ENCODE data around the gene HERPUD1. TPM values are rescaled to one million over a fixed set of nuclear protein-coding genes. Genes with fewer than 3 reads are reported as not detected.

The HERPUD1 gene
- total and polyA plus RNA-seq, 2 of the 8 experiments (the other 6 are each of a cell fraction or from before 2014, with no cell fraction given), result 23.3 to 34.7 TPM

DNA sequence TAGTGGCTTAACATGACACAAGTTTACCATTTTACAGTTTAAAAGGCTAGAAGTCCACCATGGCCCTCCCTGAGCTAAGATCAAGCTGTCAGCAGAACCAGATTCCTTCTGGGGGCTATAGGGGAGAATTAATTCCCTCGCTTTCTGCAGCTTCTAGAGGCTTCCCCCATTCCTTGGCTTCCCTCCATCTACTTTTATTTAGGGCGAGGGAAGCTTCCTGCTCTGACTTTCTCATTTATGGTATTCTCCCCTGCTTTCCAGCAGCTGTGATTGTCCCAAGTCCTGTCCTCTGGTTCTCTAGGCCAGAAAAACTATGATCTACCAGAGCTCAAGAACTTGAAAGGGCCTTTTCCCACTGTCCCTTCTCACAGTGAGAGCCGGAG lies 34.1 kb downstream of the HERPUD1 start:
- Histone ChIP-seq H2BK12ac (ENCODE audit: low read depth, low read length) (no peak overlapping the region), H3K36me3 (ENCODE audit: control insufficient read depth in 2 of 4, insufficient read depth in 4 of 4, low read length in 3 of 4) (no peaks in the 10 kb centered on the region), H3K23me2 (ENCODE audit: low read depth, low read length) (no peaks in the 10 kb centered on the region), H3K56ac (replicated peaks; ENCODE audit: insufficient read length, low read depth, low read length) (no peak overlapping the region), H3K9me3 (ENCODE audit: insufficient read depth in 2 of 2, low read depth in 1 of 2, low read length in 1 of 2) (no peaks in the 10 kb centered on the region), H3K4me1 (replicated peaks in 1 of 4; ENCODE audit: control insufficient read depth in 3 of 4, insufficient read depth in 4 of 4, low read length in 3 of 4) (peaks cover 0 to 2% (median 1%) of the 10 kb centered on the region in 4 experiments; a peak in 4 of 7 replicates), H3K4me3 (ENCODE audit: extremely low read depth in 1 of 4, insufficient read depth in 2 of 4, low read depth in 3 of 4, low read length in 4 of 4) (no peak overlapping the region), H3K4ac (replicated peaks; ENCODE audit: insufficient read length, low read depth, low read length) (no peak overlapping the region), H4K8ac (ENCODE audit: extremely low read depth, insufficient read depth, low read length) (no peak overlapping the region), H3K79me2 (ENCODE audit: control insufficient read depth in 1 of 2, insufficient read depth in 2 of 2, low read length in 2 of 2) (no peaks in the 10 kb centered on the region), H2BK20ac (ENCODE audit: low read length) (no peak overlapping the region), H3K23ac (ENCODE audit: insufficient read length) (no peak overlapping the region), H3K79me1 (ENCODE audit: low read depth, low read length) (no peaks in the 10 kb centered on the region), H3K9ac (replicated peaks in 1 of 4; ENCODE audit: extremely low read depth in 1 of 4, low read depth in 3 of 4, low read length in 3 of 4) (no peak overlapping the region), H2BK120ac (replicated peaks; ENCODE audit: low read depth, low read length) (no peak overlapping the region), H4K91ac (replicated peaks; ENCODE audit: insufficient read length, low read length) (no peak overlapping the region), H2AK5ac (ENCODE audit: low read depth, low read length) (no peak overlapping the region), H4K5ac (ENCODE audit: insufficient read length, low read depth, low read length) (no peak overlapping the region), H2BK15ac (ENCODE audit: low read length) (no peak overlapping the region), H4K20me1 (replicated peaks in 1 of 2; ENCODE audit: control insufficient read depth in 1 of 2, insufficient read depth in 2 of 2, low read length in 2 of 2) (no peaks in the 10 kb centered on the region), H3K27me3 (replicated peaks in 1 of 4; ENCODE audit: control insufficient read depth in 3 of 4, extremely low read depth in 1 of 4, insufficient read depth in 3 of 4, low read length in 3 of 4) (no peaks in the 10 kb centered on the region; a peak in 1 of 7 replicates), H2AFZ (ENCODE audit: low read length) (no peak overlapping the region), H3K14ac (ENCODE audit: insufficient read length) (no peak overlapping the region), H3K4me2 (ENCODE audit: insufficient read depth in 1 of 2, low read depth in 2 of 2, low read length in 2 of 2) (no peak overlapping the region), H3K18ac (ENCODE audit: extremely low read depth, low read length) (no peak overlapping the region), H2BK5ac (ENCODE audit: low read depth, low read length) (no peak overlapping the region), H3K27ac (ENCODE audit: low read depth, low read length) (no peak overlapping the region)
- no peak for DNase-seq (ENCODE audit: low read depth in 1 of 2, low spot score in 2 of 2)
- CTCF ChIA-PET (ENCODE audit: partially characterized antibody), result interaction anchor here (0.7 to 8.2 kb wide), 19 partner anchors 11 to 203 kb away, joined by 3 to 75 read pairs (median 5); partner anchors contain the start of gene NLRC5
- FAIRE-seq, result no peak
- POLR2A ChIA-PET (ENCODE audit: partially characterized antibody), result interaction anchor here (0.6 kb wide), 1 partner anchor 32 kb away, joined by 3 read pairs; no protein-coding TSS in a partner anchor
- 81% methylated on average over 3 of the region's 3 CpGs; no CpG with 5 or more reads in 1 of the 2 experiments for WGBS, 2 experiments (ENCODE audit: extremely low coverage in 1 of 2, insufficient coverage in 1 of 2, insufficient read length in 1 of 2, insufficient replicate concordance in 2 of 2, low coverage in 1 of 2, low lambda C conversion rate in 2 of 2, missing lambda C conversion rate in 1 of 2)
- TF ChIP-seq SP1 (IDR thresholded peaks at IDR 0.05; ENCODE audit: low read depth, low read length) (no peak), TAF1 (IDR thresholded peaks at IDR 0.05; ENCODE audit: low read depth, low read length) (no peak), YY1 (IDR thresholded peaks at IDR 0.05; ENCODE audit: low read depth, low read length) (no peak), CBX8 (IDR thresholded peaks at IDR 0.05; ENCODE audit: borderline replicate concordance, low read depth, low read length) (no peak), KDM1A (IDR thresholded peaks at IDR 0.05; ENCODE audit: borderline replicate concordance, low read length) (no peak), RXRA (IDR thresholded peaks at IDR 0.05; ENCODE audit: insufficient read depth, low read depth, low read length) (no peak)
- TF ChIP-seq, protein P1, sequence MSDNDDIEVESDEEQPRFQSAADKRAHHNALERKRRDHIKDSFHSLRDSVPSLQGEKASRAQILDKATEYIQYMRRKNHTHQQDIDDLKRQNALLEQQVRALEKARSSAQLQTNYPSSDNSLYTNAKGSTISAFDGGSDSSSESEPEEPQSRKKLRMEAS (IDR thresholded peaks at IDR 0.05), result no peak
